ENCODE measurements around the gene PPP6R3.

DNA sequence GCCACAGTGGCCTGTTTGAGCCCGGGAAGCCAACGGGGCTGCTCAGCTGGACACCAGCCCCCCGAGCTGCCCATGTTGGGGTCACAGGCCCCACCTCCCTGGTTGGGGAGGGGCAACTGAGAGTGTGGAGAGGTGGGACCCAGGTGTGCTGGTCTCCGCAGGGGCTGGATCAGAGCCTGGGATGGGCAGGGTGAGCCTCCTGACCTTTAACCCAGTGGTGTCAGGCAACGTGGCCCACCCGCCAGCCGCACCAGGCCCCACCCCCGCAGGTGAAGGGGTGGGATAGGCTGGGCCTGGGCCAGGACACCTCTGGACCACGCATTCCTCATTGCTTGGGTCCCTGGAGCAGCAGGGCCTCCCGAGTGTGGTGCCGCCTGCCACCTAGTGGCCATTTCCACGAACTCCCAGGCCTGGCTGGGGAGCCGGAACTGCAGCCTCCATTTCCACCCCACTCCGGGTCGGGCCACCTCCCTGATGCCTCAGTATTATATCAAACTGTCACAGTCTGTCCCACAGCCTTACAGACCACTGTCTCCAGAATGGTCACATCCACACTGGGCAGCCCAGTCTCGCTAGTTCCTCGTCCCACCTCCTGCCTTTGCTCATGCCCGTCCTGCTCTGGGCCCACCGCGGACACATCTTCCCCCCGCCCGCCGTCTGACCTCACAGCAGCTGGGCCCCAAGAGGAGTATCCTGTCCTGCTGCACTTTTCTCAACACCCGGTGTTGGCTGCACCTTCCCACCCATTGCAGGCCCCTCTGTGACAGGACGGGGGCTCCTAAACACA lies 13.3 kb upstream of the PPP6R3 start:
- TF ChIP-seq, protein P1, sequence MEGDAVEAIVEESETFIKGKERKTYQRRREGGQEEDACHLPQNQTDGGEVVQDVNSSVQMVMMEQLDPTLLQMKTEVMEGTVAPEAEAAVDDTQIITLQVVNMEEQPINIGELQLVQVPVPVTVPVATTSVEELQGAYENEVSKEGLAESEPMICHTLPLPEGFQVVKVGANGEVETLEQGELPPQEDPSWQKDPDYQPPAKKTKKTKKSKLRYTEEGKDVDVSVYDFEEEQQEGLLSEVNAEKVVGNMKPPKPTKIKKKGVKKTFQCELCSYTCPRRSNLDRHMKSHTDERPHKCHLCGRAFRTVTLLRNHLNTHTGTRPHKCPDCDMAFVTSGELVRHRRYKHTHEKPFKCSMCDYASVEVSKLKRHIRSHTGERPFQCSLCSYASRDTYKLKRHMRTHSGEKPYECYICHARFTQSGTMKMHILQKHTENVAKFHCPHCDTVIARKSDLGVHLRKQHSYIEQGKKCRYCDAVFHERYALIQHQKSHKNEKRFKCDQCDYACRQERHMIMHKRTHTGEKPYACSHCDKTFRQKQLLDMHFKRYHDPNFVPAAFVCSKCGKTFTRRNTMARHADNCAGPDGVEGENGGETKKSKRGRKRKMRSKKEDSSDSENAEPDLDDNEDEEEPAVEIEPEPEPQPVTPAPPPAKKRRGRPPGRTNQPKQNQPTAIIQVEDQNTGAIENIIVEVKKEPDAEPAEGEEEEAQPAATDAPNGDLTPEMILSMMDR (conservative IDR thresholded peaks at IDR 0.05; ENCODE audit: low read length) = peak; percentile 81
- no peak for TF ChIP-seq EZH2phosphoT487 (IDR thresholded peaks at IDR 0.05; ENCODE audit: borderline replicate concordance)

All from Loucy (cell line).